Endothelial cell of umbilical vein (primary cell): ENCODE measurements around the gene GGTLC1. TPM values are rescaled to one million over a fixed set of nuclear protein-coding genes. Genes with fewer than 3 reads are reported as not detected.

Experiments used
- BruUV-seq: library from RNA; stranded (reverse); fragments of 400-500 nt; replicated peaks from 2 replicates; lab custom pipeline; 2021; lab: Mats Ljungman, UMichigan
- CTCF ChIA-PET: fragments of 300-600, 350-600 bp; sonication (Branson Sonifier 250); formaldehyde crosslinking; loops from one replicate; lab custom pipeline; 2021; ENCODE audit warnings: antibody characterized with exemption, inconsistent platforms; lab: Charles Lee
- POLR2A ChIA-PET: fragments of 300-600, 350-600 bp; sonication (Branson Sonifier 250); formaldehyde crosslinking; loops from one replicate; lab custom pipeline; 2021; ENCODE audit warnings: antibody characterized with exemption, inconsistent platforms; lab: Charles Lee
- DNase-seq: peaks from one replicate; pipeline ENCODE4 v3.0.0-alpha.2; 2011; ENCODE audit warnings: low read depth, low spot score
- FAIRE-seq: peaks from 2 replicates; lab custom pipeline; 2011; peaks lifted over from hg19 to GRCh38; lab: Jason Lieb, UNC
- H2AFZ ChIP-seq: 2 replicates; pipeline ENCODE4 v1.6.0; 2012; ENCODE audit warnings: low read depth, low read length, control low read depth, inconsistent platforms
- H3K27ac ChIP-seq: 2 replicates; pipeline ENCODE4 v1.5.1; 2011; ENCODE audit warnings: low read depth, mild to moderate bottlenecking, control low read depth, low read length, moderate library complexity; ENCODE audit not compliant: insufficient read depth
- H3K27me3 ChIP-seq, 2 experiments: 2 replicates each; pipeline versions ENCODE4 v1.6.0 to v1.6.1; 2011; ENCODE audit warnings: low read length in 2 of 2, mixed read lengths in 1 of 2; ENCODE audit not compliant: control insufficient read depth in 2 of 2, insufficient read depth in 2 of 2
- H3K36me3 ChIP-seq, 2 experiments: 2 replicates in 1 of 2; 3 replicates in 1 of 2; pipeline ENCODE4 v1.5.1; 2011; ENCODE audit warnings: low read length in 2 of 2, mild to moderate bottlenecking in 1 of 2, moderate library complexity in 1 of 2; ENCODE audit not compliant: control insufficient read depth in 2 of 2, insufficient read depth in 2 of 2; ENCODE audit errors: extremely low read depth in 1 of 2
- H3K4me1 ChIP-seq: 3 replicates; pipeline ENCODE4 v1.5.1; 2011; ENCODE audit warnings: mild to moderate bottlenecking, low read length; ENCODE audit not compliant: control insufficient read depth, insufficient read depth; ENCODE audit errors: extremely low read depth
- H3K4me2 ChIP-seq: 2 replicates; pipeline ENCODE4 v1.6.1; 2011; ENCODE audit warnings: low read length, control low read depth, mixed read lengths; ENCODE audit not compliant: insufficient read depth
- H3K4me3 ChIP-seq, 3 experiments: fragments of 200-600 bp in 1 of 3; sonication (generic), shearing (Covaris generic) in 1 of 3; replicated peaks in 1 of 3; 2 replicates each; pipeline ENCODE4 v1.5.1; 2011 to 2016; ENCODE audit warnings: control low read depth in 3 of 3, low read length in 3 of 3, mild to moderate bottlenecking in 2 of 3, inconsistent platforms in 1 of 3, low read depth in 1 of 3, moderate library complexity in 1 of 3; ENCODE audit not compliant: insufficient read depth in 1 of 3
- H3K79me2 ChIP-seq: 2 replicates; pipeline ENCODE4 v1.6.0; 2012; ENCODE audit warnings: low read length, inconsistent platforms; ENCODE audit not compliant: control insufficient read depth, insufficient read depth
- H3K9ac ChIP-seq: replicated peaks from 2 replicates; pipeline ENCODE3; 2011; ENCODE audit warnings: low read length, control low read depth; ENCODE audit not compliant: insufficient read depth; ENCODE audit errors: extremely low read depth
- H3K9me1 ChIP-seq: replicated peaks from 3 replicates; pipeline ENCODE4 v1.6.0; 2011; ENCODE audit warnings: mild to moderate bottlenecking, low read length; ENCODE audit not compliant: control insufficient read depth, insufficient read depth; ENCODE audit errors: extremely low read depth
- H3K9me3 ChIP-seq: replicated peaks from 2 replicates; pipeline ENCODE4 v1.5.1; 2012; ENCODE audit warnings: low read length, inconsistent platforms; ENCODE audit not compliant: control insufficient read depth, insufficient read depth
- H4K20me1 ChIP-seq: replicated peaks from 2 replicates; pipeline ENCODE3; 2011; ENCODE audit warnings: mild to moderate bottlenecking, low read length; ENCODE audit not compliant: control insufficient read depth, insufficient read depth; ENCODE audit errors: extremely low read depth
- CTCF ChIP-seq, 2 donors: IDR thresholded peaks; 1 replicate in 1 of 2; 2 replicates in 1 of 2; pipeline ENCODE4 v1.5.1; 2011; ENCODE audit warnings: low read length in 2 of 2, mild to moderate bottlenecking in 2 of 2, moderate library complexity in 2 of 2, control low read depth in 1 of 2, inconsistent platforms in 1 of 2, low read depth in 1 of 2; ENCODE audit not compliant: insufficient read depth in 1 of 2; ENCODE audit errors: extremely low read depth in 1 of 2
- EZH2 ChIP-seq: IDR thresholded peaks from 2 replicates; pipeline ENCODE4 v1.6.1; 2012; ENCODE audit warnings: borderline replicate concordance, low read depth, mild to moderate bottlenecking, moderate library complexity, low read length, inconsistent platforms; ENCODE audit not compliant: severe bottlenecking
- FOS ChIP-seq: IDR thresholded peaks from 2 replicates; pipeline ENCODE4 v1.6.1; 2011; ENCODE audit warnings: mild to moderate bottlenecking, low read length, moderate library complexity, borderline replicate concordance; ENCODE audit not compliant: insufficient read depth
- GATA2 ChIP-seq: IDR thresholded peaks from 2 replicates; pipeline ENCODE4 v1.7.0; 2011; ENCODE audit warnings: low read depth, mild to moderate bottlenecking, moderate library complexity, mixed read lengths, low read length; ENCODE audit not compliant: insufficient read length, insufficient read depth
- JUN ChIP-seq: IDR thresholded peaks from 2 replicates; pipeline ENCODE4 v1.6.1; 2011; ENCODE audit warnings: borderline replicate concordance, low read depth; ENCODE audit not compliant: insufficient read length, insufficient read depth
- MAX ChIP-seq: IDR thresholded peaks from 2 replicates; pipeline ENCODE4 v1.6.1; 2011; ENCODE audit not compliant: insufficient read depth, insufficient read length
- MYC ChIP-seq: IDR thresholded peaks from one replicate; pipeline ENCODE4 v1.6.1; 2011; ENCODE audit warnings: mild to moderate bottlenecking, low read depth, low read length
- POLR2A ChIP-seq: IDR thresholded peaks from 2 replicates; pipeline ENCODE4 v1.6.1; 2012; ENCODE audit warnings: low read depth, mild to moderate bottlenecking, control low read depth, low read length
- POLR2AphosphoS5 ChIP-seq: IDR thresholded peaks from 2 replicates; pipeline ENCODE4 v1.6.1; 2012; ENCODE audit warnings: low read depth, mild to moderate bottlenecking, control low read depth, low read length, moderate library complexity; ENCODE audit not compliant: insufficient read depth
- dilution Hi-C: fragments of 300-500 bp; cut with MboI; formaldehyde crosslinking; loops from one replicate; pipeline ENCODE4 v1.15.0; 2019; ENCODE audit warnings: low sequenced_read_pairs; ENCODE audit not compliant: extremely low pct_ligation_motif_present
- intact Hi-C: fragments of 100-400 bp; cut with micrococcal nuclease; formaldehyde crosslinking; loops from one replicate; pipeline ENCODE4 v1.10.0; 2022
- polyA plus RNA-seq, 4 experiments: library from polyadenylated mRNA; depleted of rRNA in 3 of 4; stranded (reverse) in 3 of 4; unstranded in 1 of 4; fragments of >200 nt; gene quantifications; 2 replicates each; pipeline versions ENCODE4 v1.2.1 to v1.2.3, GENCODE V29; 2011 to 2012; ENCODE audit warnings: missing spikeins in 1 of 4
- total RNA-seq: library from RNA; stranded (reverse); gene quantifications from 2 replicates; pipeline ENCODE4 v1.2.3, GENCODE V29; 2021

Gene GGTLC1
- total and polyA plus RNA-seq, 2 donors (not counting 3 experiments of a cell fraction or from before 2014, with no cell fraction given), result not detected

GRCh38 chr20:24027229-24027628, 38.6 kb upstream of the GGTLC1 start:
- dilution Hi-C loops (no loop called here), intact Hi-C loops (loop anchor here (1.0 to 10.0 kb wide), 4 partner anchors 10 to 334 kb away; no protein-coding TSS in a partner anchor)
- Histone ChIP-seq H2AFZ (peak overlapping the region; percentile 43), H3K4me1 (peaks cover 14% of the 10 kb centered on the region), H3K79me2 (no peaks in the 10 kb centered on the region), H3K4me2 (peak overlapping the region; percentile 59), H3K4me3 (no peak overlapping the region), H3K9ac (no peak overlapping the region), H3K27ac (peak overlapping the region; percentile 85), H3K36me3 (no peaks in the 10 kb centered on the region), H3K9me1 (no peaks in the 10 kb centered on the region), H3K9me3 (no peaks in the 10 kb centered on the region), H3K27me3 (no peaks in the 10 kb centered on the region), H4K20me1 (no peaks in the 10 kb centered on the region)
- POLR2A ChIA-PET, result no interaction called here
- TF ChIP-seq POLR2AphosphoS5, result peak; percentile 30
- TF ChIP-seq FOS, result peak; percentile 62
- TF ChIP-seq POLR2A, result peak; percentile 48
- no peak for TF ChIP-seq JUN
- no peak for TF ChIP-seq EZH2
- no peak for TF ChIP-seq CTCF (IDR thresholded peaks at IDR 0.05; ENCODE audit: extremely low read depth in 1 of 2, insufficient read depth in 1 of 2, low read depth in 1 of 2, low read length in 2 of 2)
- TF ChIP-seq MAX, result peak; percentile 87
- TF ChIP-seq GATA2, result no peak
- TF ChIP-seq MYC, result peak; percentile 74
- DNase-seq (peak; percentile 90), FAIRE-seq (peak; percentile 87)
- CTCF ChIA-PET, result interaction anchor here (0.7 to 2.0 kb wide), 5 partner anchors 9 to 134 kb away, joined by 3 to 9 read pairs (median 3); no protein-coding TSS in a partner anchor
- no TSS peak for BruUV-seq
